UCSD-AML1 (cell line): Measurements from ENCODE around the gene AHDC1.
"Not testable (repeated sequence)": the region's sequence is repeated elsewhere in the genome, so short reads cannot be mapped to it uniquely, and the experiment has no call there.

Experiments used
- DNase-seq: peaks from one replicate; lab custom pipeline; 2025; ENCODE audit not compliant: unreplicated experiment; lab: John Stamatoyannopoulos, UW

Gene AHDC1

GRCh38 chr1:27517907-27518718, 85.8 kb downstream of the AHDC1 start:
- DNase-seq = no peak

- no peak for DNase-seq
These were observed 86.6 kb downstream of the AHDC1 start for GRCh38 chr1:27517301-27517700.

GRCh38 chr1:27515626-27516025, 88.3 kb downstream of the AHDC1 start:
- DNase-seq = no peak

- peak; percentile 62 for DNase-seq
These were observed 90.0 kb downstream of the AHDC1 start for GRCh38 chr1:27513958-27514357.

- DNase-seq = peak; percentile 62
These were observed 90.4 kb downstream of the AHDC1 start for GRCh38 chr1:27513528-27513927.

GRCh38 chr1:27509127-27510080, 94.5 kb downstream of the AHDC1 start:
- no peak for DNase-seq

- DNase-seq = no peak
These were observed 95.8 kb downstream of the AHDC1 start for GRCh38 chr1:27507960-27508665.

- no peak for DNase-seq
These were observed 97.2 kb downstream of the AHDC1 start for GRCh38 chr1:27506703-27507102.

GRCh38 chr1:27505420-27505680, 98.6 kb downstream of the AHDC1 start:
- no peak for DNase-seq

- DNase-seq = no peak
These were observed 99.1 kb downstream of the AHDC1 start for GRCh38 chr1:27504588-27505419.

- no peak for DNase-seq
These were observed 99.9 kb downstream of the AHDC1 start for GRCh38 chr1:27503844-27504587.

GRCh38 chr1:27503033-27503432, 100.9 kb downstream of the AHDC1 start:
- no peak for DNase-seq

- not testable (repeated sequence) for DNase-seq
These were observed 102.8 kb downstream of the AHDC1 start for GRCh38 chr1:27501159-27501558.

- no peak for DNase-seq
These were observed 104.8 kb downstream of the AHDC1 start for GRCh38 chr1:27499142-27499541.

- no peak for DNase-seq
These were observed 107.3 kb downstream of the AHDC1 start for GRCh38 chr1:27496604-27497155.

- DNase-seq = no peak
These were observed 111.1 kb downstream of the AHDC1 start for GRCh38 chr1:27492796-27493195.

- no peak for DNase-seq
These were observed 111.9 kb downstream of the AHDC1 start for GRCh38 chr1:27491748-27492700.

- DNase-seq = peak; percentile 96
These were observed 113.8 kb downstream of the AHDC1 start, which contains the start of gene WASF2 for GRCh38 chr1:27489973-27490741. WASF2 (minus strand) TSS chr1:27490167; CDS start chr1:27428890, 61,277 bp downstream.
